Measurements from ENCODE around the gene NGDN.
"Not testable (repeated sequence)": the region's sequence is repeated elsewhere in the genome, so short reads cannot be mapped to it uniquely, and the experiment has no call there.

Gene NGDN, protein sequence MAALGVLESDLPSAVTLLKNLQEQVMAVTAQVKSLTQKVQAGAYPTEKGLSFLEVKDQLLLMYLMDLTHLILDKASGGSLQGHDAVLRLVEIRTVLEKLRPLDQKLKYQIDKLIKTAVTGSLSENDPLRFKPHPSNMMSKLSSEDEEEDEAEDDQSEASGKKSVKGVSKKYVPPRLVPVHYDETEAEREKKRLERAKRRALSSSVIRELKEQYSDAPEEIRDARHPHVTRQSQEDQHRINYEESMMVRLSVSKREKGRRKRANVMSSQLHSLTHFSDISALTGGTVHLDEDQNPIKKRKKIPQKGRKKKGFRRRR

DNA sequence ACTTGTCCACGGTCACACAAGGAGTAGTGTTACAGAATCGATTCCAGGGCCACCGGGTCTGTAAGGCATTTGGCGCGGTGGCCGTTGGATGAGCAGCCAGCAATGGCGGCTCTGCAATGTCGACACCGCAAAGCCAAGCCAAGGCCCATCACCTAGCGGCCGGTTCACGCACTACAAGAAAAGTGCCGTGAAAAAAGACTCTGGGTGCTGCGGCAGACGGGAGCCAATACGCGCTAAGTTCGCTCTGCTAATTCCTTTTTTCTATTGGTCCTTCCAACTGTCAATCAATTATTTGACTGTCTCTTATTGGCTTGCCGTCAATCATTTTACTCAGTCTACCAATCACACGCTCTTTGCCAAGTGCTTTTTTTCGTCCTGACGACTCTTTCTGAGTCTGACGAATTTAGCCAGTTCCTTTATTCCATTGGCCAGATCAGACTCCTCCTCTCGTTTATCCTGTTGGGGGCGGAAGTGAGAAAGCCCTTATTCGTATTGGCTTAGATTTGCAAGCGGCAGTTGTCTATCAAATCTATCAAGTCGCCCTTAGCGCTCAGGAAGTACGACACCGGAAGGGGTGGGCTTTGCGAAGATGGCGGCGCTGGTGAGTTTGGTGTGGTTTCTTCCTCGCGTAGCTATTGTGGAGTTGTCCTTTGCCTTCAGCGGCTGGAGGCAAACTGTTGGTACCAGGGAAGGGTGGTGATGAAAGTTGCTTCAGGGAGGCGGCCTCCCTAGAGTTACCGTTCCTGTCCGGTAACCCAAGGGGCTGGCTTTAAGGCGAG lies at the start of gene NGDN:
NGDN (plus strand) TSS at position 577 of the 779 bp plus-strand sequence; CDS start at position 590, 13 bp downstream.
- DNase-seq, result peak; percentile 97

- no peak for DNase-seq
Measured at GRCh38 chr14:23421594-23421993, 47.9 kb upstream of the NGDN start.

DNA sequence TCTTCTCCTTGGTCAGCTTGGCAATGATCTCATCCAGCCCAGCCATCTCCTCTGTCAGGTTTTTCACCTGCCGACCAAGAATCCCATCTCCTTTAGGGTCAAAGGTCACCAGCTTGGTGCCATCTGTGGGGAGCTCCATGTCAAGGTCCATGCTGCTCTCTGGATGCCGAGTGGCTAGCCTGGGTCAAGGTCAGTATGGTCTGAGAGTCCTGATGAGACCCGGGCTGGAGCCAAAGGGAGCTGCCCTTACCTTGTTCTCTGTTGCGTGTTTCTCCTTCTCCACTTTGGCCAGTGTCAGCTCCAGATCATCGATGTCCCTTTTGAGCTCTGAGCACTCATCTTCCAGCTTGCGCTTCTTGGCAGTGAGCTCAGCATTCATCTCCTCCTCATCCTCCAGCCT lies 45.8 kb upstream of the NGDN start:
- no peak for DNase-seq

GRCh38 chr14:23425169-23425568 lies 44.3 kb upstream of the NGDN start:
- no peak for DNase-seq

GRCh38 chr14:23425798-23426197 lies 43.7 kb upstream of the NGDN start:
- not testable (repeated sequence) for DNase-seq

- peak; percentile 48 for DNase-seq
Measured at GRCh38 chr14:23428686-23429495, 40.6 kb upstream of the NGDN start.

DNA sequence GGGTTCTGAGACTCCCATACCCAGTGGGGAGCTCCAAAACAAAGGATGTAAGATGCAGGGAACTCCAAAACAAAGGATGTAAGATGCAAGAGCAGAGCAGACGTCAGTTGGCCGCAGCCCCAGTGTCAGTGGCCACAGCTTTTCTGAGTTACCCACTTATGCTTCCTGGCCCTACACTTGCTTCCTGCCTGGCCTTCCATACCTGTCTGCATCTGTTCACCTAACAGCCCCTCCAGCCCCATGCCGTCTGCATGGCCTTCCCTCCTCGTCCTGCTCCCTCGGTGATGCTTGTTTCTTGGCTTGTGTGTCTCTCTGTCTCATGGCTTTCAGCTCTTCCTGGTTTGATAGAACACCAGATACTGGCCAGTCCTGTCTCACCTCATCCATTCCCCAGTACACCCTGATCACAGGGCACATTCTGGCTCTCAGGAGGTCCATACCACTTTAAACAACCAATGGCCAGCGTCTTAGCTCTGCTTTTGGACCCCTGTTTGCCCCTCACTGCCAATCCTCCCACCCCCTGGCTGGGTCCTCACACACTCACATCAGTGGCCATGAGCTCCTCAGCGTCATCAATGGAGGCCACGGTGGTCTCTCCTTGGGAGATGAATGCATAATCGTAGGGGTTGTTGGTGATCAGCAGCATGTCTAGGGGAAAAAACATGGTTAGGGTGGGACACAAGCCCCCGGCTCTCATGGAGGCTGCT lies 39.3 kb upstream of the NGDN start:
- peak; percentile 30 for DNase-seq

- no peak for DNase-seq
Measured at GRCh38 chr14:23430723-23431085, 38.8 kb upstream of the NGDN start.

DNA sequence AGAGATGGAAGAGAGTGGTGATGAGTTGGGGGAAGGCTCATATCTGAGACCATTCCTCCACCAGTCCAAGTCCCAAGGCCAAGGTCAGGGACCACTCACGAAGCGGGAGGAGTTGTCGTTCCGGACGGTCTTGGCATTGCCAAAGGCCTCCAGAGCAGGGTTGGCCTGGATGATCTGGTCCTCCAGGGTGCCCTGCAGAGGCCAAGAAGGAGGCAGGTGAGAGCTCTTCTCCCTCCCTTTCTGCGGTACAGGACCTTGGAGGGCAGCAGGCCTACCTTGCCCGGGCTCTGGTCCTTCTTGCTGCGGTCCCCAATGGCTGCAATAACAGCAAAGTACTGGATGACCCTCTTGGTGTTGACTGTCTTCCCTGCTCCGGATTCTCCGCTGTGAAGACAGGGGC lies 38.0 kb upstream of the NGDN start:
- DNase-seq, result peak; percentile 54

DNA sequence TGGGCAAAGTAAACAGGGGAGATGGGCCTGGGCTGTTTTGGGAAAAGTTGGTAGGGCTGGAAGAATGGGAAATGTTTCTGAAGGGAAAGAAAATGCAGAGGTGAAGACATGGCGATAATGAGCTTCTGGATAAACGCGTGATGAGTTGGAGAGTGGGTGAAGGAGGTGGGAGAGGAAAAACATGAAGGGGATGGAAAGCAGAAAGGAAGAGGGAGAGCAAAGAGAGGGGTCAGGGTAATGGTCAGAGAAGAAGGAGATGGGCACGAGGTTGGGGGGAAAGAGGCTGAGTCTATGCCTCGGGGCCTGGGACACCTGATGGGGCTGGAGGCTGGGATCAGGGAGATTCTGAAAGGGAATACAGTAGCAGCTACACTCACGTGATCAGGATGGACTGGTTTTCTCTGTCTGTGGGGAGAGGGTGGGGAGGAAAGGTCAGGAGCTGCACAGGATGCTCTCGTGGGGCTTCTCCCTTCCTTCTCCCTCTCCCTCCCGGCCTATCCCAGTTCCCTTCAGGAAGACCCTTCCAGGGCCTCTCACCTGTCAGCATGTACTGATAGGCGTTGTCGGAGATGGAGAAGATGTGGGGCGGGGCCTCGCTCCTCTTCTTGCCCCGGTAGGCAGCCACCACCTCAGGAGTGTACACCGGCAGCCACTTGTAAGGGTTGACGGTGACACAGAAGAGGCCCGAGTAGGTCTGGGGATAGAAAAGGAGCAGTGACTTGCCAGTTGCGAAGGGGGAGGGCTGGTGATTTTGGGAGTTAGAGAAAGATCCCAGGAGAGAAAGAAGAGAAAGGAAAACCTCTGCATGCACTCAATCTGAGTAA lies 37.2 kb upstream of the NGDN start:
- DNase-seq, result peak; percentile 49

- peak; percentile 30 for DNase-seq
Measured at GRCh38 chr14:23432946-23433345, 36.6 kb upstream of the NGDN start.

- DNase-seq, result peak; percentile 21
Measured at GRCh38 chr14:23433457-23433856, 36.0 kb upstream of the NGDN start.

DNA sequence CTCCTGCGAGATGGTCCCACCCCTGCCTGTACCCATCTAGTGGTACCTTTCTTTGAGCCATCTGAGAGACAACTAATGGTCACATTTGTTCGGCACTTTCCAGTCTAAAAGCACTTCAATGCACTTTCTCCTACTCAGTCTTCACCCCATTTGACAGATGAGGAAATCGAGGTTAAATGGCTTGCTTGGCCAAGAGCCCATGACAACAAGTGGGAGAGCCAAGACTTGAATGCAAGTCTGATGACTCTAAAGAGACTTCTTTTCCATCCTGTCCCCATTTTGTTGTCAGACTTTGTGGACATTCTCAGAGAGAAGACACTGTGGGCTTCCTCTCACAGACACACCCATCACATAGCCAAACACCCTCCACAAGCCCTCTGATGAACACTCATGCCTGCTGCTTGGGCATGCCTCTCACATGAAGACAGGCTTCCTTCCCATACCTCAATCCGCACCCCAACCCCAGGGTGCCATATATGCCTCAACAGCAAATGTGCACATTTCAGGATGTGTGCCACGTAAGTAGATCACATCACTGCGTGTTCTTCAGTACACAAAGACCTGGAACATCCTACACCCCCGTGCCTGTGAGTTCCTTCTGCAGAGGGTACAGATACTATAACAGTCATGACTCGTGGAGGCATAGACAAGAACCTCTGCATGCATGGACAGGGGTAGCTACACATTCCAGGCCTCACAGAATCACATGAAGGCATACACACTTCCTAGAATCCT lies 34.8 kb upstream of the NGDN start:
- peak; percentile 21 for DNase-seq

DNA sequence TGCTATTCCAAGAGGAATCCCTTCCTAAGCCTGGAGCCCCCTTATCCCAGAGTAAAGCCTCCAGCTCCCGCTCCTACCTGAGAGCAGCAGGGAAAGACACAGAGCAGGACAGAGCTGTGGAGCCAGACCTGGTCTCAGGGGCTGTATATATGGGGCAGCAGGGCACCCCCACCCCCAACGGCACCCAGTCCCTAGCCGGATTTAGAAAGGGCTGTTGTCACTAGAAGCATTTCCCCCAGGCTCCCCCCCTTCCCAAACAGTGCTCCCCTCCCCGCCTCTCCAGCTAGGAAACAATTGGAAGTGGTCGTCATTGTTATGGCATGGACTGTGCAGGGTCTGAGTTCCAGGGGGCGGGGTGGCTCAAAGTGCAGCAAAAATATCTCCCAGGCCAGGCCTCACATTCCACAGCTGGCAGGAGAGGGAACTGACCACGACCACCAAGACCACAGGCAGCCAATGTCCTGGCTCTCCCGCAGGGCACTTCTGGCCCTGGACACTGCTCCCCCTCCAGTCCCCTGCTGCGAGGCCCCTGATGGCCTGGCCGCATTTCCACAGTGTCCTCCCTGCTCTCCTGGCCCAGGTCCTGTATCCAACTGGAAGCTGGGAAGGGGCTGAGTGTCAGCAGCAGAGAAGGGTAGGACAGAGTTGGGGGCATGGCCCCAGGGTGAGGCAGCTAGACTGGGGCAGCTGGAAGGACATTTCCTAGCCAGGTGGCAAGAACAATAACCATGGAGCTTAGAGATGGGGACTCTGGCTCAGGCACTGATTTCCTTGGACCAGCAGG lies 33.8 kb upstream of the NGDN start, which contains the start of gene MYH7:
MYH7 (minus strand) TSS at position 118 of the 784 bp plus-strand sequence. CDS start 1,928 bp downstream, outside the sequence.
- DNase-seq, result peak; percentile 31

- peak; percentile 46 for DNase-seq
Measured at GRCh38 chr14:23436327-23437132, 33.0 kb upstream of the NGDN start.

- peak; percentile 37 for DNase-seq
Measured at GRCh38 chr14:23437133-23438100, 32.1 kb upstream of the NGDN start.

DNA sequence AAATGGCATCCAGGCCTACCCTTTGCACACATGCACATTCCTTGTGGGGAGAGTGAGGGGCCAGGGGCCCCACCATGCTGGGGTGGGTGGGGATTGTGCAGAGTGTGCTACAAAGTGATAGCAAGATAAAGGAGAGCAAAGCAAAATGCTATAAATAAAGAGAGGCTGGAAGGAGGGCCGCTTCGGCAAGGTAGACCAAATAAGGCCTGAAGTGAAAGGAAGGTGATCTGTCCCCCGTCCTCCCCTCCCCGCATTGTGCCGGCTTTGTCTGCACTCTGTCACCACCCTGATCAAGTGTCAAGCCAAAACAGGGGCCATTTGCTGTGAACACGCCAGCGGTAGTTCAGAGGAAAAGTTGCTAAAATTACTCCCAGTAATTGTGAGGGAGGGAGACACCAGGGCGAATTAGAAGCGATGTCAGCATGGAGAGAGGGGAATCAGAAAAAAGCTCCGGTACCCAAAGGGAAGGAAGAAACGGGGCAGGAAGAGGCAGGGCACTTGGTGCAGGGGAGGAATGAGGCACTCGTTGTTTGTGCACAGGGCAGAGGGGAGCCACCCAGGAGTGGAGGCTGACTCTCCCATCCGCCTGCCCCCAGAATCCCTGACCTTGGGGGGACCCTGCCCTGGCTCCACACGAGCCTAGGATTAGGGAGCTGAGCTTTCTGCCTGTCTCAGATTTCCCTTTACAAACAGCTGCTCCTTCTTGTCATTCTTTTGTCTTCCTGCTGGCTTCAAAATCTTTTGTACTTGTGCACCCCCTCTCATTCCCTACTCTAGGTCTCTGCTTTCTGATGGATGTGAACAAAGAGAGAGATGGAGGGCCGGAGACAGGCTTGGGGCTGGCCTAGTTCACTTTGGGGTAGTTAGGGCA lies 31.2 kb upstream of the NGDN start:
- peak; percentile 31 for DNase-seq

Measured in activated effector memory CD4-positive, alpha-beta T cell treated with anti-CD3 and anti-CD28 coated beads, Interleukin-2, amount 50 U/mL, for 16 hours (primary cell).